ENCODE results near the gene SPTBN1.

SPTBN1 gene

DNA sequence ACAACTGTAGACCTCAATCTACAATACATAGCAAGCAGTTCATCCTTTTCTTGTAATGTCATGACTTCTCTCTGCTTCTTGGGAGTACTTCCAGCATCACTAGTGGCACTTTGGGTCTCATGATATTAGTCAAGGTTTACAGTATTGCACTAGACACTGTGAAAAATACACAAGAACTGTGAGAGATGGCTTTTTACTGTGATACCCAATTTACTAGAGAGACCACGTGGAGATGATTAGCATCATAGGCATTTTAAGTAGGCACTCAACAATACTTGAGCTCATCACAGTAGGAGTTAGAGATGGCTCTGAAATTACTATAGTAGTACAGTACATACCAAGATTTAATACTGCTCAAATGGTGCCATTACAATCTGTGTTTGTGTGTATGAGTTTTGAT, 154.6 kb downstream of the SPTBN1 start:
- no peak for DNase-seq (ENCODE audit: low read depth)
- TF ChIP-seq, protein P1, sequence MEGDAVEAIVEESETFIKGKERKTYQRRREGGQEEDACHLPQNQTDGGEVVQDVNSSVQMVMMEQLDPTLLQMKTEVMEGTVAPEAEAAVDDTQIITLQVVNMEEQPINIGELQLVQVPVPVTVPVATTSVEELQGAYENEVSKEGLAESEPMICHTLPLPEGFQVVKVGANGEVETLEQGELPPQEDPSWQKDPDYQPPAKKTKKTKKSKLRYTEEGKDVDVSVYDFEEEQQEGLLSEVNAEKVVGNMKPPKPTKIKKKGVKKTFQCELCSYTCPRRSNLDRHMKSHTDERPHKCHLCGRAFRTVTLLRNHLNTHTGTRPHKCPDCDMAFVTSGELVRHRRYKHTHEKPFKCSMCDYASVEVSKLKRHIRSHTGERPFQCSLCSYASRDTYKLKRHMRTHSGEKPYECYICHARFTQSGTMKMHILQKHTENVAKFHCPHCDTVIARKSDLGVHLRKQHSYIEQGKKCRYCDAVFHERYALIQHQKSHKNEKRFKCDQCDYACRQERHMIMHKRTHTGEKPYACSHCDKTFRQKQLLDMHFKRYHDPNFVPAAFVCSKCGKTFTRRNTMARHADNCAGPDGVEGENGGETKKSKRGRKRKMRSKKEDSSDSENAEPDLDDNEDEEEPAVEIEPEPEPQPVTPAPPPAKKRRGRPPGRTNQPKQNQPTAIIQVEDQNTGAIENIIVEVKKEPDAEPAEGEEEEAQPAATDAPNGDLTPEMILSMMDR (conservative IDR thresholded peaks at IDR 0.05; ENCODE audit: low read depth, low read length), result no peak
- no peak overlapping the region for H3K4me3 ChIP-seq (ENCODE audit: low read depth, low read length)

GRCh38 chr2:54611830-54612545, 155.9 kb downstream of the SPTBN1 start:
- TF ChIP-seq, protein P1 (conservative IDR thresholded peaks at IDR 0.05; ENCODE audit: low read depth, low read length), result no peak
- no peak for DNase-seq (ENCODE audit: low read depth)
- no peak overlapping the region for H3K4me3 ChIP-seq (ENCODE audit: low read depth, low read length)

DNA sequence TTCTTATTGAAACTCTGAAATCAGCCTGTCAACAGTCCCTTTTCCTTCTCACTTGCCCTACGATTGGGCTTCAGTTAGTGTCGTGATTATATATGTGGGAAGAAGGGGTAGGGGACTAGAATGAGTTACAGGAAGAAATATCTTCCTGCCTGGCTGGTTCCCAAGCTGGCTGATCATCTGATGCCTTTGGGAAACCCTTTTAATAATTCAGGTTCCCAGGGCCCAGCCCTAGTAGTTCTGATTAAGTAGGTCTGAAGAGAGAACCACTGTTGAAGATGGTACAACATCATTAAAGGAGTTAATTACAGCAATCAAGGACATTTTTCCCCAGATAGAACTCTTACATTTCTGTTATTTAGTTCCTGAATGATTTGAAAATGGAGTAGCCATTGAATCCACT, 157.3 kb downstream of the SPTBN1 start:
- no peak overlapping the region for H3K4me3 ChIP-seq (ENCODE audit: low read depth, low read length)
- peak; percentile 57 for DNase-seq (ENCODE audit: low read depth)
- TF ChIP-seq, protein P1 (conservative IDR thresholded peaks at IDR 0.05; ENCODE audit: low read depth, low read length), result no peak

DNA sequence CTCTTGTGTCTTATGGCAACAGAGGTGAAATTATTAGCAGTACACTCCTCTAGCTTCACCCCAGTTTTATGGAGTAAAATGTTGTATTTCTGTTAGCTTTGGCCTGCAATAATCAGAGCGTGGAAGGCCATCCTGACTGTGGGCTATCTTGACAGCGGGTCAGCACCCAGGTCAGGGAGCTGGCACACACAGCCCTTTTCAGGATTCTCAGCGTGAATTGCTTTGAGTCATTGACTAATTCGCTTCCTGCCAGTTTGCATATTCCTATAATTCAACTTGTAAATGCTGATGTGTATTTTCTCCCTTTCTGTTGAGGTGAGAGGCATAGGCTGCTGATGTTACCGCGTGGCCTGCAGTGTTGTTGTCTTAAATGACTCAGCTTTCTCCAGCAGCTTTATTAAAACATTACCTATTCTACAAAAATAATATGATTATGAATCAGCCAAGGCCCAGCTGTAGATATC, 157.7 kb downstream of the SPTBN1 start:
- H3K4me3 ChIP-seq (ENCODE audit: low read depth, low read length), result no peak overlapping the region
- peak; percentile 87 for DNase-seq (ENCODE audit: low read depth)
- TF ChIP-seq, protein P1 (conservative IDR thresholded peaks at IDR 0.05; ENCODE audit: low read depth, low read length), result no peak

GRCh38 chr2:54614819-54615218, 158.7 kb downstream of the SPTBN1 start:
- no peak for DNase-seq (ENCODE audit: low read depth)
- TF ChIP-seq, protein P1 (conservative IDR thresholded peaks at IDR 0.05; ENCODE audit: low read depth, low read length), result no peak
- H3K4me3 ChIP-seq (ENCODE audit: low read depth, low read length), result no peak overlapping the region

GRCh38 chr2:54615832-54616534, 159.9 kb downstream of the SPTBN1 start:
- no peak for DNase-seq (ENCODE audit: low read depth)
- TF ChIP-seq, protein P1 (conservative IDR thresholded peaks at IDR 0.05; ENCODE audit: low read depth, low read length), result no peak
- H3K4me3 ChIP-seq (ENCODE audit: low read depth, low read length), result no peak overlapping the region
